GM19328 (cell line): ENCODE results near the gene ZNRF3.
"Not testable (repeated sequence)": the region's sequence is repeated elsewhere in the genome, so short reads cannot be mapped to it uniquely, and the experiment has no call there.

Experiments used
- ATAC-seq: cut with Tn5 transposase; IDR thresholded peaks from one replicate; pipeline ENCODE4 v1.9.1; 2021; ENCODE audit warnings: mild to moderate bottlenecking, moderate library complexity; ENCODE audit not compliant: unreplicated experiment

The ZNRF3 gene

DNA sequence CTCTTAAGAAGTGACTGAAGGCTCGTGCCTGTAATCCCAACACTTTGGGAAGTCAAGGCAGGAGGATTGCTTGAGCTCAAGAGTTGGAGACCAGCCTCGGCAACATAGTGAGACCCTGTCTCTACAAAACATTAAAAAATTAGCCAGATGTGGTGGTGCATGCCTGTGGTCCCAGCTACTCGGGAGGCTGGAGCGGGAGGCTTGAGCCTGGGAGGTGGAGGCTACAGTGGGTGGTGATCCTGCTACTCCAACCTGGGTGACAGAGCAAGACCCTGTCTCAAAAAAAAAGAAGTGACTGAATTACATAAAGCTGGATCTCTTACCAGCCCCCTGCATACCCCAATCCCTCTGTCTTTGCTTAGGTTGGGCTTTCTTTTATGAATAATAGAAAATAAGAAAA, 120.2 kb downstream of the ZNRF3 start:
- no peak for ATAC-seq

- no peak for ATAC-seq
These were observed 120.7 kb downstream of the ZNRF3 start for GRCh38 chr22:29003975-29004646.

GRCh38 chr22:29004647-29005371, 121.4 kb downstream of the ZNRF3 start:
- no peak for ATAC-seq

- ATAC-seq = not testable (repeated sequence)
These were observed 122.4 kb downstream of the ZNRF3 start for GRCh38 chr22:29005754-29006153.

DNA sequence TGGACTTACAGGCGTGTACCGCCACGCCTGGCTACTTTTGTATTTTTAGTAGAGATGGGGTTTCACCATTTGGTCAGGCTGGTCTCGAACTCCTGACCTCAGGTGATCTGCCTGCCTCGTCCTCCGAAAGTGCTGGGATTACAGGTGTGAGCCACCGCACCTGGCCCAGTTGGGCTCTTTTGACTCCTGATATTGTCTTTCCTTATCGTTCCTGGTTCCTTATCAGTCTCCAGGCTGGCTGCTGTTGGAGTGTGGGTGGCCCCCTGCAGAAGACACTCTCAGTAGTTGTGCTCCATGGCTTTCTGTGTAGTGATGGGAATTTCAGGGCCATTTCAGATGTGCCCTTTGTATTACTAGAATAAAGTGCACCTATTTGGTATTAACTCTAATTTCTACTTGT, 123.0 kb downstream of the ZNRF3 start:
- no peak for ATAC-seq

- ATAC-seq = no peak
These were observed 125.8 kb downstream of the ZNRF3 start for GRCh38 chr22:29009148-29009547.

DNA sequence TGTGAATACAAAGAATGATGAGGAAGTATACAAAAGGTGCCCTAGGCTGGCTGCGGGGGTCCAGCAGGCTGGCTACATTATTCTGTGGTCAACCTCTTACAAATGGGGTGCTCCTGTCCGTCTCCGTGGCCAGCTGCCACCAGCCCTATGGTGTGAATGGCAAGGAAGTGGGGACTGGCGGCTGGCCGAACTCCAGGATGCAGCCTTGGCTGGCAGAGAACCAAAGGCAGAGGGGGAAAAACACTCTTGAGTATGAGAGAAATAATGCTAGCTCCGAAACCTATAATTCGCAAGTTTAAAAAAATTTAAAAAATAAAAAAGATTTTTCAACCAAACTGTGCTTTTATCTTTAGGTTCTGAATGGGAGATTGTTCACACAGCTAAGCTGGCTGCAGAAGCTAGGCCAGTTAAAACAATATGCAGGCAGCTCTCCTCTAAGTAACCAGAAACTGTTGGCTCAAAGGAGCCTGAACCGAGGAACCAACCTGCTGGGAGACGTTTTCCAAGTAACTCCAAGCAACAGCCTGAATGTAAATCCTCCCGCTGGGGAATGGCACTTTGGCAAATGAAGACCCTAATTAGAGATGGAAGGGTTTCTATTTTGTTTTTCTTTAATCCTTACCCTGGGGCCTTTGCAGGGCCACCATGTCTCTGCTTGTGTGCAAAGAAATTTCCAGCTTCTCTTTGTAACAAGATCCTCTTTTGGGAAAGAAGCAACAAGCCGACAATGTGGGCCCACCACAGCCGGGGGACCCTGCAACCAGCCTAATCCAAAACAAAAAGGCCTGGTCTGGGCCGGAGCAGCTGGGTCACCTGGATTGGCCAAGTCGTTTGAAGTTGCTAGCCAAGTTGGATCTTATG, 128.1 kb downstream of the ZNRF3 start:
- ATAC-seq = no peak

DNA sequence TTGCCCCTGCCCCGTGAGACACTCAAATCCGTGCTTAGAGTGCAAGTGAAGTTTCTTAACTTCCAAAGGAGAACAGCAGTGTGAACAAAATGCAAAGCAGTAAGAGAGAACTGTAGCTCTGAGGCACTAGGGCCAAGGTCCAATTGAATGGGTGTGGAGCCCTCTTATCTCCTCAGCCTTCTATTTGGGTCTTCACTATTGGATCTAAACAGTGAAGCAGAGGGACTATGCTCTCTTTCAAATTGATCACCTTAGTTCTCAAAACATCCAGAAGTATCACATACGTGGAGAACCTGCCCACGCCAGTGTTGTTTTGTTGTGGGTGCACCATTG, 128.7 kb downstream of the ZNRF3 start:
- no peak for ATAC-seq

DNA sequence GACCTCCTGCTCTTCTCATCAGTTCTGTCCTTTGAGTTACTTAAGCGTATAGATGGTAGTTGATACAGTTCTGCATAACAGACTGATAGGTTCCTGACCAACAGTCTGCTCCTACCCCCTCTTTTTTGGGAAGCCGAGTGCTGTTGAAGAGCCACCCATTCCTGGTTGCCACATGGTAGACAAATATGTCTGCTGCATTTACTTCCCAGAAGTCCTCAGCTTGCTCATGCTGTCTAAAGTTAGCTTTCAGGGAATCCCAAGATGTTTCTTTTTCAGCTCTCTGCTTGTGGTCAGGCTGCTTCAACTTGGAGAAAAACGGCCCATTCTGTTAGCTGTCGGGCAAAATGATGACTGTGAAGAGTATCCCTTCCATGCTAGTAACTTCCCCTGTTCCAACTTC, 129.6 kb downstream of the ZNRF3 start:
- no peak for ATAC-seq

GRCh38 chr22:29014293-29014692, 130.9 kb downstream of the ZNRF3 start:
- no peak for ATAC-seq

GRCh38 chr22:29014773-29015172, 131.4 kb downstream of the ZNRF3 start:
- ATAC-seq = no peak

- no peak for ATAC-seq
These were observed 132.9 kb downstream of the ZNRF3 start for GRCh38 chr22:29016067-29016938.

GRCh38 chr22:29018293-29019189, 135.2 kb downstream of the ZNRF3 start:
- ATAC-seq = no peak

- no peak for ATAC-seq
These were observed 138.9 kb downstream of the ZNRF3 start for GRCh38 chr22:29022101-29022817.

DNA sequence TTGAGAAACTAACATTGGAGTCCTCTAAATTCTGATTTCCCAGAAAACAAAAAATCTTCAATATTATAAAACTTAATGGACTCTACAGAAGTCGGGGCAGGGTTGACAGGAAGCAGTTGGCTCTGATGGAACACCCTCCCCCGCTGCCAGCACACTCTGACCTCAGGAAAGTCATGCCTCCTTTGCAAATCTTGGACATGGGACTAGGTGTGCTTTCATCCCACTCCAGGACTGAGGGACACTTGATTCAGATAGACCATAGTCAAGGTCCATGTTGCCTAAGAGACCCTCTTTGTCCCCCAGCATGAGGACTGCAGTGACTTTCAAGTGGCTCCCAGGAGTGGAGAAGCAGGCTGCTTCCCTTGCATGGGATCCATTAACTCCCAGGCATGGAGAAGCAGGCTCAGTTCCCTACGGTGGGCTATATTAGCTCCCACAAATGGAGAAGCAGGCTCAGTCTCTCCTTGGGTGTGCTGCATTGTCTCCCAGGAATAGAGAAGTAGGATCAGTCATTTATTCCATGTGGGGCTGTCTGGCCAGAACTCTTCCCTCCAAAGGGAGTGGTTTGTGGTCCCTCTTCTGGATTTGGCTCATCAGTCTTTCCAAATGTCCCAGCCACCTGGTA, 139.9 kb downstream of the ZNRF3 start:
- no peak for ATAC-seq

- ATAC-seq = no peak
These were observed 143.2 kb downstream of the ZNRF3 start for GRCh38 chr22:29026579-29026978.

DNA sequence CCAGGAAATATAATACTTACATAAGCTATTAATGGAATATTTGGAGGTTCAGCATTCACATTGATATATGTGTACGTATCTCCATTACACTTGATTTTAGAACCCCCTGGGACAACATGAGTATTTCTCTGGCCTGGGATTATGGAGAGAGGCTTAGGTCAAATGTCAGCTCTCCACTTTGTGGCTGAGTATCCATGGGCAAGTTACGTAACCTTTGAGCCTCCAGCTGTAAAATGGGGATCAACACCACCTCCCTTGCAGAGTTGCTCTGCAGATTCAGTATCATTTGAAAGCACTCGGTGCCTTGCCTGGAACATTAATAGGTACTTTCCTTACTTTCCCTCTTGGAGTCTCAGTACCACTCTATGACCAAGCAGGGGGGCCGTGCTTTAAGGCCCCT, 145.1 kb downstream of the ZNRF3 start:
- ATAC-seq = no peak

- no peak for ATAC-seq
These were observed 146.0 kb downstream of the ZNRF3 start for GRCh38 chr22:29029202-29030000.
